ENCODE results near the gene ZNF611. TPM values are rescaled to one million over a fixed set of nuclear protein-coding genes. Genes with fewer than 3 reads are reported as not detected.
A peak's percentile ranks its signal among the peaks of the same experiment; 100 is the strongest.
"Not testable (repeated sequence)": the region's sequence is repeated elsewhere in the genome, so short reads cannot be mapped to it uniquely, and the experiment has no call there.

The ZNF611 gene
- total RNA-seq (10 to 100 TPM in 6 of 7 donors, 1 to 10 TPM in 1; 9.9 to 21.5 (median 17.7) TPM), polyA plus RNA-seq (1 to 10 TPM; 5.9 to 6.6 TPM)
- long read RNA-seq, donor 1, full-length matches to known transcripts = 3 of 10 reads
- long read RNA-seq, donor 1, partial matches to known transcripts = 0 of 10 reads
- long read RNA-seq, donor 1, other reads (novel, unspliced or antisense) = 7 of 10 reads
- long read RNA-seq, donor 2 = 0 reads
- long read RNA-seq, donor 3, full-length matches to known transcripts = 5 of 16 reads
- long read RNA-seq, donor 3, partial matches to known transcripts = 1 of 16 reads
- long read RNA-seq, donor 3, other reads (novel, unspliced or antisense) = 10 of 16 reads

- WGBS, 3 donors = 4 to 5% (median 5%) methylated on average over 36 to 38 of the region's 38 CpGs
- intact Hi-C loops (cut with DNase I) = no loop called here
Measured at GRCh38 chr19:52734893-52735661, at the start of gene ZNF611. Gene ZNF611, minus strand, starts transcription at chr19:52735044. Its CDS starts 19,150 bp downstream, at chr19:52715894.

GRCh38 chr19:52782864-52783263 lies 48.0 kb upstream of the ZNF611 start:
- H3K4me1 ChIP-seq (ENCODE audit: insufficient read depth); DNase-seq; intact Hi-C loops (cut with DNase I); H3K36me3 ChIP-seq; H3K27me3 ChIP-seq; H3K27ac ChIP-seq; H3K9me3 ChIP-seq; H3K4me3 ChIP-seq: not testable (repeated sequence)
- 75 to 93% (median 85%) methylated on average over 2 of the region's 2 CpGs for WGBS, 3 donors

More at GRCh38 chr19:52734893-52735661, at the start of gene ZNF611:
- Histone ChIP-seq H3K4me1 (ENCODE audit: insufficient read depth) (peaks cover 1% of the 10 kb centered on the region), H3K27me3 (no peaks in the 10 kb centered on the region), H3K4me3 (peak within 1 kb of the TSS; percentile 79), H3K27ac (peak within 1 kb of the TSS; percentile 64 to 83), H3K9me3 (no peaks in the 10 kb centered on the region), H3K36me3 (no peaks in the 10 kb centered on the region)
- TF ChIP-seq CTCF (IDR thresholded peaks at IDR 0.05) = peak in 2 of 3 donors; percentile 84 to 85
- peak; percentile 77 for TF ChIP-seq POLR2A (IDR thresholded peaks at IDR 0.05)
- TF ChIP-seq EP300 (IDR thresholded peaks at IDR 0.05) = no peak
- DNase-seq = peak; percentile 97 to 99 (median 99)

GRCh38 chr19:52778811-52779210 lies 44.0 kb upstream of the ZNF611 start:
- no peak for DNase-seq
- no peak overlapping the region for H3K4me3 ChIP-seq
- H3K27me3 ChIP-seq = no peaks in the 10 kb centered on the region
- no peaks in the 10 kb centered on the region for H3K36me3 ChIP-seq
- WGBS, 3 donors = 63 to 73% (median 66%) methylated on average over 3 of the region's 3 CpGs
- no peak for TF ChIP-seq CTCF (IDR thresholded peaks at IDR 0.05)
- no peak for TF ChIP-seq POLR2A (IDR thresholded peaks at IDR 0.05)
- TF ChIP-seq EP300 (IDR thresholded peaks at IDR 0.05) = no peak
- no peaks in the 10 kb centered on the region for H3K4me1 ChIP-seq (ENCODE audit: insufficient read depth)
- no peak overlapping the region for H3K27ac ChIP-seq
- no peaks in the 10 kb centered on the region for H3K9me3 ChIP-seq
- intact Hi-C loops (cut with DNase I) = no loop called here

- WGBS, 3 donors = 79 to 89% (median 88%) methylated on average over 2 of the region's 2 CpGs
- H3K27me3 ChIP-seq; H3K27ac ChIP-seq; H3K4me1 ChIP-seq (ENCODE audit: insufficient read depth); intact Hi-C loops (cut with DNase I); H3K36me3 ChIP-seq; H3K4me3 ChIP-seq; H3K9me3 ChIP-seq; DNase-seq: not testable (repeated sequence)
Measured at GRCh38 chr19:52756447-52756846, 21.6 kb upstream of the ZNF611 start.

GRCh38 chr19:52749780-52750179 lies 14.9 kb upstream of the ZNF611 start:
- intact Hi-C loops (cut with DNase I) = no loop called here
- H3K4me3 ChIP-seq = no peak overlapping the region
- H3K27ac ChIP-seq = no peak overlapping the region
- no peaks in the 10 kb centered on the region for H3K4me1 ChIP-seq (ENCODE audit: insufficient read depth)
- TF ChIP-seq CTCF (IDR thresholded peaks at IDR 0.05) (no peak), EP300 (IDR thresholded peaks at IDR 0.05) (no peak), POLR2A (IDR thresholded peaks at IDR 0.05) (no peak)
- H3K36me3 ChIP-seq = no peaks in the 10 kb centered on the region
- no peaks in the 10 kb centered on the region for H3K9me3 ChIP-seq
- no peaks in the 10 kb centered on the region for H3K27me3 ChIP-seq
- no peak for DNase-seq
- WGBS, 3 donors = 63 to 68% (median 65%) methylated on average over 4 of the region's 4 CpGs

Measured in ovary (tissue), 10 donors.